Measurements from ENCODE around the gene ZBED5. TPM values are rescaled to one million over a fixed set of nuclear protein-coding genes. Genes with fewer than 3 reads are reported as not detected.

ZBED5 gene
- total RNA-seq, 1 donor from 2014 or later = 21.2 TPM

Other genes starting within 250 kb of the ZBED5 start
- gene IRAG1, start 164.3 kb downstream of the ZBED5 start, total RNA-seq = 0.29 and 1.4 TPM in 2 replicates
- 23.3 and 24.0 TPM in 2 replicates for gene CTR9, start 106.8 kb downstream of the ZBED5 start, total RNA-seq
- 611 and 682 TPM in 2 replicates for gene EIF4G2, start 49.1 kb downstream of the ZBED5 start, total RNA-seq